ENCODE measurements around the gene PACSIN1.

Gene PACSIN1

GRCh38 chr6:34517461-34517881 is 51.6 kb downstream of the PACSIN1 start:
- TF ChIP-seq CREB5 (CRISPR knock-in tag; IDR thresholded peaks at IDR 0.05; ENCODE audit: low read depth) (no peak), POU6F1 (CRISPR knock-in tag; IDR thresholded peaks at IDR 0.05; ENCODE audit: borderline replicate concordance, low read depth) (no peak), BACH2 (CRISPR knock-in tag; IDR thresholded peaks at IDR 0.05; ENCODE audit: borderline replicate concordance) (no peak), ZNF565 (CRISPR knock-in tag; conservative IDR thresholded peaks at IDR 0.05; ENCODE audit: low read depth) (no peak)
- ATAC-seq = no peak

- no peak for TF ChIP-seq CREB5 (CRISPR knock-in tag; IDR thresholded peaks at IDR 0.05; ENCODE audit: low read depth)
- no peak for TF ChIP-seq OSR1 (CRISPR knock-in tag; IDR thresholded peaks at IDR 0.05)
- no peak for TF ChIP-seq PATZ1 (CRISPR knock-in tag; IDR thresholded peaks at IDR 0.05; ENCODE audit: borderline replicate concordance)
- TF ChIP-seq GLIS3 (CRISPR knock-in tag; IDR thresholded peaks at IDR 0.05) = no peak
- TF ChIP-seq ESRRG (CRISPR knock-in tag; IDR thresholded peaks at IDR 0.05) = no peak
- TF ChIP-seq SNAI2 (CRISPR knock-in tag; IDR thresholded peaks at IDR 0.05) = no peak
- no peak for TF ChIP-seq ZNF70 (CRISPR knock-in tag; IDR thresholded peaks at IDR 0.05)
- no peak for TF ChIP-seq TCF4 (CRISPR knock-in tag; IDR thresholded peaks at IDR 0.05; ENCODE audit: borderline replicate concordance)
- ATAC-seq = no peak
These were observed 52.1 kb downstream of the PACSIN1 start for GRCh38 chr6:34517966-34518365.

- no peak for ATAC-seq
- no peak for TF ChIP-seq ZC3H10 (CRISPR knock-in tag; IDR thresholded peaks at IDR 0.05)
These were observed 52.9 kb downstream of the PACSIN1 start for GRCh38 chr6:34518669-34519365.

- no peak for ATAC-seq
These were observed 54.2 kb downstream of the PACSIN1 start for GRCh38 chr6:34519971-34520644.

More at GRCh38 chr6:34519971-34520644, 54.2 kb downstream of the PACSIN1 start:
- TF ChIP-seq ARNTL (CRISPR knock-in tag; IDR thresholded peaks at IDR 0.05; ENCODE audit: borderline replicate concordance, low read depth) = no peak
- no peak for TF ChIP-seq BACH2 (CRISPR knock-in tag; IDR thresholded peaks at IDR 0.05; ENCODE audit: borderline replicate concordance)
- no peak for TF ChIP-seq SNAI2 (CRISPR knock-in tag; IDR thresholded peaks at IDR 0.05)
- TF ChIP-seq CSDC2 (CRISPR knock-in tag; IDR thresholded peaks at IDR 0.05) = no peak
- TF ChIP-seq PATZ1 (CRISPR knock-in tag; IDR thresholded peaks at IDR 0.05; ENCODE audit: borderline replicate concordance) = no peak
- no peak for TF ChIP-seq ZNF70 (CRISPR knock-in tag; IDR thresholded peaks at IDR 0.05)
- TF ChIP-seq ZNF565 (CRISPR knock-in tag; conservative IDR thresholded peaks at IDR 0.05; ENCODE audit: low read depth) = no peak
- no peak for TF ChIP-seq PPARA (CRISPR knock-in tag; IDR thresholded peaks at IDR 0.05; ENCODE audit: borderline replicate concordance)
- no peak for TF ChIP-seq ZC3H10 (CRISPR knock-in tag; IDR thresholded peaks at IDR 0.05)
- TF ChIP-seq ZNF8 (CRISPR knock-in tag; IDR thresholded peaks at IDR 0.05) = no peak
- no peak for TF ChIP-seq ZFP30 (CRISPR knock-in tag; IDR thresholded peaks at IDR 0.05)
- no peak for TF ChIP-seq OSR1 (CRISPR knock-in tag; IDR thresholded peaks at IDR 0.05)
- no peak for TF ChIP-seq TSHZ2 (CRISPR knock-in tag; IDR thresholded peaks at IDR 0.05)
- no peak for TF ChIP-seq CSRNP3 (CRISPR knock-in tag; IDR thresholded peaks at IDR 0.05)
- TF ChIP-seq ZFP3 (CRISPR knock-in tag; IDR thresholded peaks at IDR 0.05) = no peak

Measured in SK-N-SH treated with all-trans-retinoic acid at 6 μM for 48 hours (cell line).